ENCODE data around the gene NUDT1.

DNA sequence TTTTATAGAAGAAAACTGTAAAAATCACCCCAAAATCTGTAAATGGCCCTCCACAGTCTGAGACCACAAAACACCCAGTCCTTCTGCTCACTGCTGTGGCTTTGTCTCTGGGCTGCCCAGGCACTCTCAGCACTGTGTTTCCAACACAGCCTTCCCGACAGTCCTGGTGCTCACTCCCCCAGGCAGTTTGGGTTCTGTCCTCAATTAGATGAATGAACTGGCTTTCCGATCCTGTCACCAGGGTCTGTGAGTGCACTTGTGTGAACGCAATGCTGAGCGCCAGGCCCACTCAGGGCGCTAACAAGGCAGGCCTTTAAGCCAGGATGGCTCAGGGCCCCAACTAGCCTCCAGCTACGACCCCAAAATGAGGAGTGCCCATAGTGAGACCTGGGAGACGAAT is 12.6 kb upstream of the NUDT1 start:
- TF ChIP-seq EZH2 (IDR thresholded peaks at IDR 0.05; ENCODE audit: borderline replicate concordance, low read length) (no peak), CTCF (conservative IDR thresholded peaks at IDR 0.05 in 1 of 2, IDR thresholded peaks at IDR 0.05 in 1 of 2; ENCODE audit: extremely low read depth in 1 of 2, insufficient read depth in 1 of 2, low read depth in 1 of 2, low read length in 2 of 2) (no peak)

Data from mammary epithelial cell (primary cell).